HG03066 (cell line): Measurements from ENCODE around the gene ADSL.
"Not testable (repeated sequence)": the region's sequence is repeated elsewhere in the genome, so short reads cannot be mapped to it uniquely, and the experiment has no call there.

ENCODE experiments used
- ATAC-seq: cut with Tn5 transposase; IDR thresholded peaks from one replicate; pipeline ENCODE4 v1.9.1; 2021; ENCODE audit warnings: low read depth; ENCODE audit not compliant: unreplicated experiment

The ADSL gene

GRCh38 chr22:40346185-40347118, at the start of gene ADSL:
ADSL (plus strand) TSS chr22:40346500; CDS start chr22:40346559, 59 bp downstream.
- ATAC-seq = peak; percentile 73

GRCh38 chr22:40300316-40300715, 46.0 kb upstream of the ADSL start:
- ATAC-seq = no peak

- ATAC-seq = no peak
Measured at GRCh38 chr22:40300884-40301672, 45.2 kb upstream of the ADSL start.

GRCh38 chr22:40302149-40302548, 44.2 kb upstream of the ADSL start:
- ATAC-seq = no peak

- ATAC-seq = no peak
Measured at GRCh38 chr22:40305625-40306024, 40.7 kb upstream of the ADSL start.

- ATAC-seq = no peak
Measured at GRCh38 chr22:40308999-40309573, 37.2 kb upstream of the ADSL start.

- no peak for ATAC-seq
Measured at GRCh38 chr22:40309631-40310030, 36.7 kb upstream of the ADSL start.

GRCh38 chr22:40310081-40310767, 36.1 kb upstream of the ADSL start:
- ATAC-seq = no peak

- ATAC-seq = no peak
Measured at GRCh38 chr22:40310768-40311120, 35.6 kb upstream of the ADSL start.

GRCh38 chr22:40311646-40312045, 34.7 kb upstream of the ADSL start:
- ATAC-seq = not testable (repeated sequence)

- ATAC-seq = no peak
Measured at GRCh38 chr22:40312050-40312449, 34.2 kb upstream of the ADSL start.

- ATAC-seq = no peak
Measured at GRCh38 chr22:40313007-40313406, 33.3 kb upstream of the ADSL start.

- ATAC-seq = no peak
Measured at GRCh38 chr22:40314041-40314440, 32.3 kb upstream of the ADSL start.

GRCh38 chr22:40320687-40321086, 25.6 kb upstream of the ADSL start:
- no peak for ATAC-seq

- no peak for ATAC-seq
Measured at GRCh38 chr22:40322021-40322420, 24.3 kb upstream of the ADSL start.

- ATAC-seq = no peak
Measured at GRCh38 chr22:40322818-40323447, 23.4 kb upstream of the ADSL start.

GRCh38 chr22:40323681-40324171, 22.6 kb upstream of the ADSL start:
- no peak for ATAC-seq

GRCh38 chr22:40324468-40325305, 21.6 kb upstream of the ADSL start:
- ATAC-seq = no peak

GRCh38 chr22:40325315-40325714, 21.0 kb upstream of the ADSL start:
- no peak for ATAC-seq
